CD14-positive monocyte (primary cell): ENCODE data around the gene MLYCD. TPM values are rescaled to one million over a fixed set of nuclear protein-coding genes. Genes with fewer than 3 reads are reported as not detected.

Source experiments
- DNase-seq, 3 donors: peaks; one replicate each; pipeline ENCODE4 v3.0.0-alpha.2; 2011 to 2022
- H2AFZ ChIP-seq: 2 replicates; pipeline ENCODE4 v1.6.0; 2012; ENCODE audit warnings: mild to moderate bottlenecking, low read depth, low read length, inconsistent platforms; ENCODE audit not compliant: insufficient read depth, poor library complexity, severe bottlenecking
- H3K27ac ChIP-seq, 2 donors: 1 replicate in 1 of 2; 2 replicates in 1 of 2; pipeline ENCODE4 v1.5.1; 2012 to 2013; ENCODE audit warnings: low read length in 2 of 2, control low read depth in 1 of 2, inconsistent platforms in 1 of 2, low read depth in 1 of 2, mild to moderate bottlenecking in 1 of 2
- H3K27me3 ChIP-seq, 2 donors: one replicate each; pipeline versions ENCODE4 v1.6.0 to v1.6.1; 2011 to 2013; ENCODE audit warnings: low read length in 2 of 2; ENCODE audit not compliant: control insufficient read depth in 2 of 2, insufficient read depth in 2 of 2
- H3K36me3 ChIP-seq, 2 donors: replicated peaks in 1 of 2; 1 replicate in 1 of 2; 2 replicates in 1 of 2; pipeline versions ENCODE4 v1.5.1 to v1.6.1; 2012 to 2013; ENCODE audit warnings: low read length in 2 of 2, control low read depth in 1 of 2, inconsistent platforms in 1 of 2, mild to moderate bottlenecking in 1 of 2; ENCODE audit not compliant: insufficient read depth in 2 of 2, control insufficient read depth in 1 of 2
- H3K4me1 ChIP-seq, 2 donors: 1 replicate in 1 of 2; 2 replicates in 1 of 2; pipeline versions ENCODE4 v1.5.1 to v1.6.1; 2012 to 2013; ENCODE audit warnings: low read length in 2 of 2, control low read depth in 1 of 2, inconsistent platforms in 1 of 2, mild to moderate bottlenecking in 1 of 2, moderate library complexity in 1 of 2; ENCODE audit not compliant: insufficient read depth in 2 of 2, control insufficient read depth in 1 of 2
- H3K4me2 ChIP-seq: replicated peaks from 2 replicates; pipeline ENCODE3; 2012; ENCODE audit warnings: low read length, moderate library complexity, mild to moderate bottlenecking; ENCODE audit not compliant: poor library complexity, severe bottlenecking; ENCODE audit errors: extremely low read depth
- H3K4me3 ChIP-seq, 3 experiments: fragments of 200-600 bp in 1 of 3; sonication (generic) in 1 of 3; replicated peaks in 1 of 3; 1 replicate in 2 of 3; 2 replicates in 1 of 3; pipeline ENCODE4 v1.5.1; 2011 to 2013; ENCODE audit warnings: low read length in 3 of 3, mild to moderate bottlenecking in 3 of 3, control low read depth in 2 of 3, low read depth in 2 of 3, inconsistent platforms in 1 of 3, moderate library complexity in 1 of 3
- H3K79me2 ChIP-seq: 2 replicates; pipeline ENCODE4 v1.6.0; 2012; ENCODE audit warnings: mild to moderate bottlenecking, control low read depth, inconsistent platforms, low read length, moderate library complexity; ENCODE audit not compliant: insufficient read depth
- H3K9ac ChIP-seq: 2 replicates; pipeline ENCODE4 v1.6.0; 2017; ENCODE audit warnings: low read length, mild to moderate bottlenecking; ENCODE audit not compliant: insufficient read depth, poor library complexity, severe bottlenecking
- H3K9me3 ChIP-seq, 2 donors: replicated peaks in 1 of 2; 1 replicate in 1 of 2; 2 replicates in 1 of 2; pipeline versions ENCODE4 v1.5.1 to v1.6.1; 2012 to 2013; ENCODE audit warnings: low read length in 2 of 2, control low read depth in 1 of 2; ENCODE audit not compliant: control insufficient read depth in 1 of 2, insufficient read depth in 1 of 2
- H4K20me1 ChIP-seq: 2 replicates; pipeline ENCODE4 v1.6.0; 2012; ENCODE audit warnings: mild to moderate bottlenecking, low read length, control low read depth, moderate library complexity; ENCODE audit not compliant: insufficient read depth
- H3K27ac Mint-ChIP-seq, 7 donors: one replicate each; pipeline ENCODE4 v1.8.0; 2020; ENCODE audit warnings: mild to moderate bottlenecking in 7 of 7, mixed read lengths in 7 of 7, moderate library complexity in 6 of 7, inconsistent platforms in 2 of 7
- H3K27me3 Mint-ChIP-seq, 3 donors: one replicate each; pipeline ENCODE4 v1.8.0; 2021 to 2022; ENCODE audit warnings: low read depth in 3 of 3, mild to moderate bottlenecking in 3 of 3, mixed read lengths in 3 of 3, moderate library complexity in 3 of 3, inconsistent platforms in 1 of 3
- H3K36me3 Mint-ChIP-seq, 2 donors: one replicate each; pipeline ENCODE4 v1.8.0; 2020; ENCODE audit warnings: mixed read lengths in 2 of 2, inconsistent platforms in 1 of 2, mild to moderate bottlenecking in 1 of 2
- H3K4me1 Mint-ChIP-seq: one replicate; pipeline ENCODE4 v1.8.0; 2020; ENCODE audit warnings: mild to moderate bottlenecking, mixed read lengths
- H3K4me3 Mint-ChIP-seq, 2 donors: one replicate each; pipeline ENCODE4 v1.8.0; 2020; ENCODE audit warnings: mild to moderate bottlenecking in 2 of 2, mixed read lengths in 2 of 2, moderate library complexity in 1 of 2
- H3K9me3 Mint-ChIP-seq, 7 donors: one replicate each; pipeline ENCODE4 v1.8.0; 2020 to 2022; ENCODE audit warnings: mixed read lengths in 7 of 7, mild to moderate bottlenecking in 6 of 7, moderate library complexity in 6 of 7, inconsistent platforms in 2 of 7
- CTCF ChIP-seq: fragments of 200-600 bp; IDR thresholded peaks from one replicate; pipeline ENCODE4 v1.8.0; 2022; ENCODE audit warnings: antibody characterized with exemption, mild to moderate bottlenecking
- WGBS: methylation state at CpG from one replicate; pipeline ENCODE4 v1.1.5; 2013; ENCODE audit warnings: missing lambda C conversion rate; ENCODE audit not compliant: insufficient coverage; 5-methylcytosine and 5-hydroxymethylcytosine counted together
- intact Hi-C, 2 donors: fragments of 100-400 bp; cut with micrococcal nuclease; formaldehyde crosslinking; loops; one replicate each; pipeline versions ENCODE4 v1.15.0 to v1.15.1; 2023
- polyA plus RNA-seq, 3 donors: library from polyadenylated mRNA; depleted of rRNA in 1 of 3; unstranded in 2 of 3; stranded (reverse) in 1 of 3; fragments of 300-500 nt in 2 of 3; fragments of >200 nt in 1 of 3; fragmentation: Illumina TruSeq in 2 of 3; gene quantifications; 1 replicate in 2 of 3; 2 replicates in 1 of 3; pipeline ENCODE4 v1.2.3, GENCODE V29; 2012 to 2021

Gene MLYCD
- polyA plus RNA-seq, 3 donors: 1.2 to 2.4 (median 1.3) TPM

- no peak for DNase-seq
- Histone ChIP-seq H3K9ac (no peak overlapping the region), H2AFZ (no peak overlapping the region), H3K4me3 (no peak overlapping the region), H3K79me2 (no peaks in the 10 kb centered on the region), H4K20me1 (no peaks in the 10 kb centered on the region), H3K4me2 (no peak overlapping the region), H3K27me3 (no peaks in the 10 kb centered on the region), H3K27ac (no peak overlapping the region), H3K36me3 (no peaks in the 10 kb centered on the region), H3K4me1 (no peaks in the 10 kb centered on the region), H3K9me3 (peaks cover 0 to 3% of the 10 kb centered on the region in 2 donors)
- intact Hi-C loops: no loop called here
- 90% methylated on average over 8 of the region's 8 CpGs for WGBS
- peak overlapping the region in 1 of 7 donors; percentile 19 for H3K27ac Mint-ChIP-seq
- peaks cover 2 to 9% (median 3%) of the 10 kb centered on the region in 3 donors for H3K27me3 Mint-ChIP-seq
- H3K4me3 Mint-ChIP-seq: no peak overlapping the region
- no peaks in the 10 kb centered on the region for H3K36me3 Mint-ChIP-seq
- peaks cover 0 to 4% (median 0%) of the 10 kb centered on the region in 7 donors for H3K9me3 Mint-ChIP-seq
- TF ChIP-seq CTCF: no peak
- no peaks in the 10 kb centered on the region for H3K4me1 Mint-ChIP-seq
Measured at GRCh38 chr16:83859265-83859664, 39.6 kb upstream of the MLYCD start.

- no peak overlapping the region for H3K4me3 ChIP-seq
- no CpG with 5 or more reads among the region's 7 CpGs for WGBS
- no peaks in the 10 kb centered on the region for H3K27me3 ChIP-seq
- H3K4me3 Mint-ChIP-seq: no peak overlapping the region
- H3K9me3 Mint-ChIP-seq: peaks cover 0 to 9% (median 4%) of the 10 kb centered on the region in 7 donors
- H4K20me1 ChIP-seq: no peaks in the 10 kb centered on the region
- H3K4me1 ChIP-seq: peaks cover 0 to 3% of the 10 kb centered on the region in 2 donors
- H3K4me1 Mint-ChIP-seq: peaks cover 8% of the 10 kb centered on the region
- H3K9ac ChIP-seq: no peak overlapping the region
- intact Hi-C loops: no loop called here
- no peak overlapping the region for H3K27ac ChIP-seq
- peaks cover 0 to 4% (median 3%) of the 10 kb centered on the region in 3 donors for H3K27me3 Mint-ChIP-seq
- no peak overlapping the region for H2AFZ ChIP-seq
- TF ChIP-seq CTCF: no peak
- no peaks in the 10 kb centered on the region for H3K36me3 Mint-ChIP-seq
- H3K4me2 ChIP-seq: no peak overlapping the region
- H3K36me3 ChIP-seq: no peaks in the 10 kb centered on the region
- H3K79me2 ChIP-seq: no peaks in the 10 kb centered on the region
- no peak for DNase-seq
- no peak overlapping the region for H3K27ac Mint-ChIP-seq
- peaks cover 0 to 3% of the 10 kb centered on the region in 2 donors for H3K9me3 ChIP-seq
Measured at GRCh38 chr16:83862661-83863060, 36.3 kb upstream of the MLYCD start.
